ENCODE data around the gene P3R3URF.

The P3R3URF gene

GRCh38 chr1:46206399-46206798, 30.1 kb upstream of the P3R3URF start:
- Histone ChIP-seq H3K4me3 (ENCODE audit: low read depth in 1 of 2, low read length in 2 of 2) (no peak overlapping the region), H3K36me3 (ENCODE audit: control insufficient read depth in 1 of 2, insufficient read depth in 2 of 2, low read length in 2 of 2) (peaks cover 0 to 3% of the 10 kb centered on the region in 2 donors), H3K27ac (ENCODE audit: low read length) (no peak overlapping the region), H3K4me1 (ENCODE audit: control insufficient read depth in 1 of 2, insufficient read depth in 2 of 2, low read length in 2 of 2) (peaks cover 4 to 27% of the 10 kb centered on the region in 2 donors), H3K27me3 (ENCODE audit: low read depth, low read length) (no peaks in the 10 kb centered on the region), H3K9me3 (ENCODE audit: control insufficient read depth in 1 of 2, low read length in 2 of 2) (no peaks in the 10 kb centered on the region)

DNA sequence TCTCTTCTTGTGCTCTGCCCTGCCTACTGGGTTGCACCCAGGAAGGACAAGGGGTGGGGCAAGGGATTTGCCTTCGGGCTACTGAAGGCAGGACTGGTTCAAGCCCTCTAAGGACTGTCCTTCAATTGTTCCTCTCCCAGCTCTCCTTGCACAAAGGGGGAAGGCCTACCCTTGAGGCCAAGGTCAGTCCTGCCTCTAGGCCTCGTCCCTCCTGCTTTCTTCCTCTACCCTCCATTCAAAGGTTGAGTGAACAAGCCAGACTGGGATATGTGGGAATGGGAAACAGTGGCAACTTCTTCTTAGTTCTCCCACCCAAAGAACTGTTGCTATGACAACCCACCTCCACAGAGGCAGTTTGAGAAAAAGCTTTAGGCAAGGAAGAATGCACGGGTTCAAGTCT, 29.5 kb upstream of the P3R3URF start:
- Histone ChIP-seq H3K27ac (ENCODE audit: low read length) (no peak overlapping the region), H3K9me3 (ENCODE audit: control insufficient read depth in 1 of 2, low read length in 2 of 2) (no peaks in the 10 kb centered on the region), H3K27me3 (ENCODE audit: low read depth, low read length) (no peaks in the 10 kb centered on the region), H3K36me3 (ENCODE audit: control insufficient read depth in 1 of 2, insufficient read depth in 2 of 2, low read length in 2 of 2) (peaks cover 0 to 3% of the 10 kb centered on the region in 2 donors), H3K4me3 (ENCODE audit: low read depth in 1 of 2, low read length in 2 of 2) (no peak overlapping the region), H3K4me1 (ENCODE audit: control insufficient read depth in 1 of 2, insufficient read depth in 2 of 2, low read length in 2 of 2) (peaks cover 4 to 27% of the 10 kb centered on the region in 2 donors)

DNA sequence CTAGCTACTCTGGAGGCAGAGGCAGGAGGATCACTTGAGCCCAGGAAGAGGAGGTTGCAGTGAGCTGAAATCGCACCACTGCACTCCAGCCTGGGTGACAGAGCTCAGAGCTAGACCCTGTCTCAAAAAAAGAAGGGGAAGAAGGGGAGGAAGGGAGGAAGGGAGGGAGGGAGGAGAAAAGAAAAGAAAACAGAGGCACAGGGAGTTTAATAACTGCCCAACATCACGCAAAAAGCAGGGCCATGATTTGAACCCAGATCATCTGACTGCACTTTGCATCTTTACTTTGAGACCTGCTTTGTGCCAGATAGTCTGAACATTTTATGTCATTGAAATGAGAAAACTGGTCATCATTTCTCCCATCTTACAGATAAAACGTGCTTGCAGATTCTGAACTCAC, 28.9 kb upstream of the P3R3URF start:
- Histone ChIP-seq H3K9me3 (ENCODE audit: control insufficient read depth in 1 of 2, low read length in 2 of 2) (no peaks in the 10 kb centered on the region), H3K27me3 (ENCODE audit: low read depth, low read length) (no peaks in the 10 kb centered on the region), H3K4me3 (ENCODE audit: low read depth in 1 of 2, low read length in 2 of 2) (peak overlapping the region in 1 of 2 donors; percentile 98), H3K27ac (ENCODE audit: low read length) (no peak overlapping the region), H3K4me1 (ENCODE audit: control insufficient read depth in 1 of 2, insufficient read depth in 2 of 2, low read length in 2 of 2) (peaks cover 4 to 27% of the 10 kb centered on the region in 2 donors), H3K36me3 (ENCODE audit: control insufficient read depth in 1 of 2, insufficient read depth in 2 of 2, low read length in 2 of 2) (peaks cover 0 to 3% of the 10 kb centered on the region in 2 donors)

- peak overlapping the region; percentile 77 for H3K27ac ChIP-seq (ENCODE audit: low read length)
- H3K4me1 ChIP-seq (ENCODE audit: control insufficient read depth in 1 of 2, insufficient read depth in 2 of 2, low read length in 2 of 2), result peaks cover 4 to 27% of the 10 kb centered on the region in 2 donors
- H3K36me3 ChIP-seq (ENCODE audit: control insufficient read depth in 1 of 2, insufficient read depth in 2 of 2, low read length in 2 of 2), result peaks cover 0 to 3% of the 10 kb centered on the region in 2 donors
- no peaks in the 10 kb centered on the region for H3K9me3 ChIP-seq (ENCODE audit: control insufficient read depth in 1 of 2, low read length in 2 of 2)
- H3K4me3 ChIP-seq (ENCODE audit: low read depth in 1 of 2, low read length in 2 of 2), result peak overlapping the region; percentile 83 to 98
- no peaks in the 10 kb centered on the region for H3K27me3 ChIP-seq (ENCODE audit: low read depth, low read length)
These were observed 28.1 kb upstream of the P3R3URF start for GRCh38 chr1:46204406-46204742.

- peak overlapping the region; percentile 83 to 98 for H3K4me3 ChIP-seq (ENCODE audit: low read depth in 1 of 2, low read length in 2 of 2)
- peak overlapping the region; percentile 77 for H3K27ac ChIP-seq (ENCODE audit: low read length)
- no peaks in the 10 kb centered on the region for H3K9me3 ChIP-seq (ENCODE audit: control insufficient read depth in 1 of 2, low read length in 2 of 2)
- peaks cover 4 to 29% of the 10 kb centered on the region in 2 donors for H3K4me1 ChIP-seq (ENCODE audit: control insufficient read depth in 1 of 2, insufficient read depth in 2 of 2, low read length in 2 of 2)
- H3K27me3 ChIP-seq (ENCODE audit: low read depth, low read length), result no peaks in the 10 kb centered on the region
- H3K36me3 ChIP-seq (ENCODE audit: control insufficient read depth in 1 of 2, insufficient read depth in 2 of 2, low read length in 2 of 2), result peaks cover 0 to 3% of the 10 kb centered on the region in 2 donors
These were observed 27.6 kb upstream of the P3R3URF start for GRCh38 chr1:46203738-46204405.

GRCh38 chr1:46199233-46199749, 23.0 kb upstream of the P3R3URF start:
- peak overlapping the region in 1 of 2 donors; percentile 92 for H3K4me3 ChIP-seq (ENCODE audit: low read depth in 1 of 2, low read length in 2 of 2)
- H3K27ac ChIP-seq (ENCODE audit: low read length), result no peak overlapping the region
- peaks cover 11 to 31% of the 10 kb centered on the region in 2 donors for H3K4me1 ChIP-seq (ENCODE audit: control insufficient read depth in 1 of 2, insufficient read depth in 2 of 2, low read length in 2 of 2)

GRCh38 chr1:46197964-46198811, 21.9 kb upstream of the P3R3URF start, which contains the start of gene POMGNT1:
TSS of gene POMGNT1 (minus strand) at chr1:46198434. CDS start at chr1:46197821, 613 bp downstream.
- Histone ChIP-seq H3K9me3 (ENCODE audit: control insufficient read depth in 1 of 2, low read length in 2 of 2) (no peaks in the 10 kb centered on the region), H3K36me3 (ENCODE audit: control insufficient read depth in 1 of 2, insufficient read depth in 2 of 2, low read length in 2 of 2) (peaks cover 22 to 25% of the 10 kb centered on the region in 2 donors), H3K4me1 (ENCODE audit: control insufficient read depth in 1 of 2, insufficient read depth in 2 of 2, low read length in 2 of 2) (peaks cover 9 to 27% of the 10 kb centered on the region in 2 donors), H3K4me3 (ENCODE audit: low read depth in 1 of 2, low read length in 2 of 2) (peak within 1 kb of the TSS; percentile 92 to 95), H3K27me3 (ENCODE audit: low read depth, low read length) (no peaks in the 10 kb centered on the region), H3K27ac (ENCODE audit: low read length) (peak within 1 kb of the TSS; percentile 82)

More at GRCh38 chr1:46199233-46199749, 23.0 kb upstream of the P3R3URF start:
- Histone ChIP-seq H3K27me3 (ENCODE audit: low read depth, low read length) (no peaks in the 10 kb centered on the region), H3K9me3 (ENCODE audit: control insufficient read depth in 1 of 2, low read length in 2 of 2) (no peaks in the 10 kb centered on the region), H3K36me3 (ENCODE audit: control insufficient read depth in 1 of 2, insufficient read depth in 2 of 2, low read length in 2 of 2) (peaks cover 11 to 14% of the 10 kb centered on the region in 2 donors)

DNA sequence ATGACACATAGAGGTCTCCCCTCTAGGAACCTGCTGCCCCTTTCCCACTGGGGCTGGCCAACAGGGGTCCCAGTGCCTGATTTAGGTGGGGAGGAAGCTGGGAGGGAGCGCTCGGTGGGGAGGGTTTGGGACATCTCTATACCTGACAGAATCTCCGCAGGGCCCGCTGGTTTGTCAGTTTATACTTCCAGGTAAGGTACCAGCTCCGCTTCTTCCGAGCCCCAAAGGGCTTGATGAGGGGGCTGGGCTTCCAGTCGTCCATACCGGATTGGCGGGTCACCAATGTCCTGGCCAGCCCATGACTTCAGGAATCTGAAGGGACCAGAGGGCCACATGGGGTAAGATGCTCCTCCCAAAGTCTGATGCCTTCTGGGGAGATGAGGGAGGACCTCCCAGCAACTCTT, 21.3 kb upstream of the P3R3URF start:
- Histone ChIP-seq H3K9me3 (ENCODE audit: control insufficient read depth in 1 of 2, low read length in 2 of 2) (no peaks in the 10 kb centered on the region), H3K36me3 (ENCODE audit: control insufficient read depth in 1 of 2, insufficient read depth in 2 of 2, low read length in 2 of 2) (peaks cover 28 to 31% of the 10 kb centered on the region in 2 donors), H3K4me3 (ENCODE audit: low read depth in 1 of 2, low read length in 2 of 2) (peak overlapping the region; percentile 92 to 95), H3K4me1 (ENCODE audit: control insufficient read depth in 1 of 2, insufficient read depth in 2 of 2, low read length in 2 of 2) (peaks cover 9 to 23% of the 10 kb centered on the region in 2 donors), H3K27me3 (ENCODE audit: low read depth, low read length) (no peaks in the 10 kb centered on the region), H3K27ac (ENCODE audit: low read length) (peak overlapping the region; percentile 82)

DNA sequence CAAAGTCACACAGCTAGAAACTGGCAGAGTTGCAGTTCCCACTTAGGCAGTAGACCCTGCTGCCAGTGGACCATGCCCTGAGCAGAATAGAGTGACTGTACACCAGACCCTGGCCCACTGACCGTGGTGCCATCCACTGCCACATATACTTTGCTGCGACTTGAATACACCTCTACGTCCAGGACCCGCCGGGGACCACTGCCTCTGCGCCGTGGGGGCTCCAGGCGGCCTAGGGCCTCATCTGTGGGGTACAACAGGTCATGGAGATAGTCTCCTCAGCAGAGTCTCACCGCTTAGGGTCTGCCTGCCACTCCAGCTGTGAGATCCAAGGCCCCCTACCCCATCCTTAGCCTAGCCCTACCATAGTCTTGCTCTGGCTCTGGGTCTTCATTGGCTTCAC, 20.3 kb upstream of the P3R3URF start:
- H3K4me1 ChIP-seq (ENCODE audit: control insufficient read depth in 1 of 2, insufficient read depth in 2 of 2, low read length in 2 of 2), result peaks cover 9 to 21% of the 10 kb centered on the region in 2 donors
- no peaks in the 10 kb centered on the region for H3K9me3 ChIP-seq (ENCODE audit: control insufficient read depth in 1 of 2, low read length in 2 of 2)
- H3K27ac ChIP-seq (ENCODE audit: low read length), result no peak overlapping the region
- H3K36me3 ChIP-seq (ENCODE audit: control insufficient read depth in 1 of 2, insufficient read depth in 2 of 2, low read length in 2 of 2), result peaks cover 35 to 37% of the 10 kb centered on the region in 2 donors
- no peaks in the 10 kb centered on the region for H3K27me3 ChIP-seq (ENCODE audit: low read depth, low read length)
- H3K4me3 ChIP-seq (ENCODE audit: low read depth in 1 of 2, low read length in 2 of 2), result no peak overlapping the region

DNA sequence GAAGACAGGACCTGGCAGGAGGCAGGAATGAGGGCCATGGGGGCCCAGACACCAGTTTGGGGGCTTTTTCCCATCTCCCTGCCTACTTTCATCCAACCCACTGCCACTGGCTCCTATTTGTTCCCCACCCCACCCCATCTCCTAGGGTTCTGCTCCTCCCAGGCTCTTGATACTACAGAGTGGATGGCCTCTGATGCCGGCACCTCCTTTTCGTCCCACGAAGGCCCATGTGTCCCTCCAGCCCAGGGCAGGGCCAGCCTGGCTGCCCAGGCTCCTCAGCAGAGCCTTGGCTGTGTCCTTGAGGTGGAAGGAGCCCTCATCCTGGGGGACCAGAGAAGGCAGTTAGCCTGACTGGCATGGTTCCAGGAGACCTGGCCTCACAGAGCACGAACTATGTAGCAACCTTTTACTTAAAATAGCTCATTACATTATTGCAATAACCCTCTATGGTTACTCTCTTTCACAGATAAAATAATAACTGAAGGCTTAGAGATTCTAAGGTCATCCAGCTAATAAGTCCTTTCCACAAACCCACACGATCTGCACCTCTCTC, 18.4 kb upstream of the P3R3URF start:
- Histone ChIP-seq H3K4me3 (ENCODE audit: low read depth in 1 of 2, low read length in 2 of 2) (no peak overlapping the region), H3K9me3 (ENCODE audit: control insufficient read depth in 1 of 2, low read length in 2 of 2) (no peaks in the 10 kb centered on the region), H3K36me3 (ENCODE audit: control insufficient read depth in 1 of 2, insufficient read depth in 2 of 2, low read length in 2 of 2) (peaks cover 41 to 51% of the 10 kb centered on the region in 2 donors), H3K4me1 (ENCODE audit: control insufficient read depth in 1 of 2, insufficient read depth in 2 of 2, low read length in 2 of 2) (peaks cover 9 to 21% of the 10 kb centered on the region in 2 donors), H3K27ac (ENCODE audit: low read length) (no peak overlapping the region), H3K27me3 (ENCODE audit: low read depth, low read length) (no peaks in the 10 kb centered on the region)
